Activated CD4-positive, alpha-beta memory T cell treated with anti-CD3 and anti-CD28 coated beads, Interleukin-2, amount 10 ng/mL, durations not matched to agents 7 days and 5 days (primary cell): ENCODE measurements around the gene UNC45A. TPM values are rescaled to one million over a fixed set of nuclear protein-coding genes. Genes with fewer than 3 reads are reported as not detected.
A peak's percentile ranks its signal among the peaks of the same experiment; 100 is the strongest.

Experiments used
- CTCF ChIA-PET: fragments of 350-600 bp; sonication (Branson Sonifier 250); formaldehyde crosslinking; loops from one replicate; lab custom pipeline; 2021; ENCODE audit warnings: antibody characterized with exemption, inconsistent platforms; lab: Charles Lee
- POLR2A ChIA-PET: fragments of 350-600 bp; sonication (Branson Sonifier 250); formaldehyde crosslinking; loops from one replicate; lab custom pipeline; 2021; ENCODE audit warnings: antibody characterized with exemption; lab: Charles Lee
- DNase-seq: peaks from one replicate; pipeline ENCODE4 v3.0.0-alpha.2; 2020
- H3K27ac Mint-ChIP-seq: one replicate; pipeline ENCODE4 v1.8.0; 2021; ENCODE audit warnings: mild to moderate bottlenecking, mixed read lengths
- H3K27me3 Mint-ChIP-seq: one replicate; pipeline ENCODE4 v1.8.0; 2021; ENCODE audit warnings: mixed read lengths
- H3K36me3 Mint-ChIP-seq: one replicate; pipeline ENCODE4 v1.8.0; 2021; ENCODE audit warnings: low read depth, mixed read lengths
- H3K4me1 Mint-ChIP-seq: one replicate; pipeline ENCODE4 v1.8.0; 2021; ENCODE audit warnings: mixed read lengths
- H3K4me3 Mint-ChIP-seq: one replicate; pipeline ENCODE4 v1.8.0; 2021; ENCODE audit warnings: mild to moderate bottlenecking, mixed read lengths
- H3K9me3 Mint-ChIP-seq: one replicate; pipeline ENCODE4 v1.8.0; 2021; ENCODE audit warnings: mixed read lengths
- total RNA-seq, 2 experiments: library from RNA; stranded (reverse); gene quantifications; one replicate each; pipeline ENCODE4 v1.2.3, GENCODE V29; 2021

UNC45A gene
- total RNA-seq, 2 experiments from 2014 or later, result 71.3 to 75.2 TPM

GRCh38 chr15:90960298-90961091 lies 25.4 kb downstream of the UNC45A start:
- Mint-ChIP-seq H3K36me3 (peaks cover 61% of the 10 kb centered on the region), H3K4me3 (no peak overlapping the region), H3K9me3 (no peaks in the 10 kb centered on the region), H3K27me3 (no peaks in the 10 kb centered on the region), H3K27ac (no peak overlapping the region), H3K4me1 (peaks cover 20% of the 10 kb centered on the region)
- ChIA-PET POLR2A (interaction anchor here (1.4 to 10.6 kb wide), 4 partner anchors 9 to 34 kb away, joined by 3 to 198 read pairs (median 44); partner anchors contain the start of genes HDDC3, PRC1 and UNC45A), CTCF (interaction anchor here (1.2 to 12.0 kb wide), 5 partner anchors 27 to 311 kb away, joined by 3 to 167 read pairs (median 4); partner anchors contain the start of genes HDDC3 and UNC45A)
- DNase-seq, result no peak

- Mint-ChIP-seq H3K9me3 (no peaks in the 10 kb centered on the region), H3K27ac (no peak overlapping the region), H3K27me3 (no peaks in the 10 kb centered on the region), H3K36me3 (peaks cover 73% of the 10 kb centered on the region), H3K4me1 (peaks cover 11% of the 10 kb centered on the region), H3K4me3 (no peak overlapping the region)
- no peak for DNase-seq
- ChIA-PET CTCF (interaction anchor here (1.2 to 12.0 kb wide), 2 partner anchors 29 to 310 kb away, joined by 4 to 167 read pairs; partner anchors contain the start of genes HDDC3 and UNC45A), POLR2A (interaction anchor here (10.1 to 10.6 kb wide), 2 partner anchors 19 to 28 kb away, joined by 83 to 198 read pairs; partner anchors contain the start of genes HDDC3 and UNC45A)
Measured at GRCh38 chr15:90962021-90962420, 26.9 kb downstream of the UNC45A start.

- Mint-ChIP-seq H3K4me1 (no peaks in the 10 kb centered on the region), H3K36me3 (peaks cover 87% of the 10 kb centered on the region), H3K9me3 (no peaks in the 10 kb centered on the region), H3K27ac (no peak overlapping the region), H3K27me3 (no peaks in the 10 kb centered on the region), H3K4me3 (no peak overlapping the region)
- no peak for DNase-seq
- ChIA-PET CTCF (interaction anchor here (0.6 to 1.7 kb wide), 3 partner anchors 9 to 151 kb away, joined by 3 to 16 read pairs (median 5); no protein-coding TSS in a partner anchor), POLR2A (interaction anchor here (1.3 to 4.5 kb wide), 3 partner anchors 12 to 20 kb away, joined by 4 to 19 read pairs (median 8); no protein-coding TSS in a partner anchor)
Measured at GRCh38 chr15:90966262-90966661, 31.2 kb downstream of the UNC45A start.

DNA sequence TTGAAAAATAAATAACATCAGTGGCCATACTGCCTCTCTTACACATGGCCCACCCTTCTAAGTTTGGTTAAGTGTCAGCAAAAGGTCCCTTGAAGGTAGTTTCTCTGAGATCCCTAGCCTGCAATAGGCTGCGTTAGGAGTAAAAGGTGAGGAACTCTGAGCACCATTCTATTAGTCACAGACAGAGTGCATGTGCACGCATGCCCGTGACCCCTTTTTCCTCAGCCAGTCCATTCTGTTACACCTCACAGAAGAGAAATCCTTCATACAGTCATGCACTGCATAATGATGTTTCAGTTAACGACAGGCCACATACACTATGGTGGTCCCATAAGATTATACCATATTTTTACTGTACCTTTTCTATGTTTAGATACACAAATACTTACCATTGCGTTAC lies 32.1 kb downstream of the UNC45A start:
- Mint-ChIP-seq H3K27ac (no peak overlapping the region), H3K4me1 (no peaks in the 10 kb centered on the region), H3K36me3 (peaks cover 78% of the 10 kb centered on the region), H3K27me3 (no peaks in the 10 kb centered on the region), H3K9me3 (no peaks in the 10 kb centered on the region), H3K4me3 (no peak overlapping the region)
- ChIA-PET CTCF (interaction anchor here (1.7 kb wide), 1 partner anchor 10 kb away, joined by 16 read pairs; no protein-coding TSS in a partner anchor), POLR2A (interaction anchor here (1.0 to 4.5 kb wide), 4 partner anchors 11 to 19 kb away, joined by 3 to 19 read pairs (median 6); no protein-coding TSS in a partner anchor)
- no peak for DNase-seq

DNA sequence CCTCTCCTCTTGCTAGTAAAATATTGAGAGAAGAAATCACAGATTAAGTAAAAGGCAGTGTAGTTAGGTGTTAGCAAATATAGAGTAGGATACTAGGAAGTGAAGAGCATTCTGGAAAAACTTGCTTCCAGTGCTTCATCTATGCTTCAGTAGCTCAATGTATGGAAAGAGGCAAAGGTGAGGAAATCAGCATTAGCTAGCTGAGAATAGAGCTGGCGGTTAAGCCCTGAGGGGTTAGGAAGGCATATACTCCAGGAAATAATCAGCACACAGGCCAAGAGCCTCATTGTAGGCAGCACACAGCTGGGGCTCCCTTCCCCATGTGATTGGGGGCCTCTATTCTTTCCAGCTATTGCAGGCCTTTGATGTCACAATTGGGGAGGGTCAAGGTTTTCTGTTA lies 33.3 kb downstream of the UNC45A start:
- CTCF ChIA-PET, result interaction anchor here (1.0 to 3.9 kb wide), 2 partner anchors 12 to 81 kb away, joined by 4 to 26 read pairs; no protein-coding TSS in a partner anchor
- DNase-seq, result no peak
- Mint-ChIP-seq H3K36me3 (peaks cover 77% of the 10 kb centered on the region), H3K4me3 (no peak overlapping the region), H3K4me1 (no peaks in the 10 kb centered on the region), H3K27ac (no peak overlapping the region), H3K9me3 (no peaks in the 10 kb centered on the region), H3K27me3 (no peaks in the 10 kb centered on the region)
- POLR2A ChIA-PET, result interaction anchor here (1.1 to 4.5 kb wide), 2 partner anchors 10 kb away, joined by 7 to 19 read pairs; no protein-coding TSS in a partner anchor

DNA sequence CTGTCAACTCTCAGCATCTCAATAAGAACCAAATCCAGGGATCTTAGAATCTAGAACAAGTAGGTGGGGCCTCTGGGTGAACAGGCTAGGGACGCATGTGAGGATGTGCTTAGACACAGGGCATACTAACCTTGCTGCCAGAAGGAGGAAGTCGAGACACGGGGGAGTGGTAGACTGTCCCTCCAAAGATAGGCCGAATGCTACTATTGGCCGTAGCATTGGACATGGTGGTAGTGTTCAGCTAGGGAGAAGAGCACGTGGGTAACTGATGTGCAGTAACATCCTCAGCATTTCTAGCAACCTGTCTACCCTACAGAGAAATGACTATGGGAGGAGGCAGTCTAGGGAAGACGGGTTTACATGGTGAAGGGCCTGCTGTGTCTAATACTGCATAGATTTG lies 35.2 kb downstream of the UNC45A start:
- H3K36me3 Mint-ChIP-seq, result peaks cover 81% of the 10 kb centered on the region
- H3K4me3 Mint-ChIP-seq, result no peak overlapping the region
- ChIA-PET POLR2A (interaction anchor here (1.1 to 4.5 kb wide), 6 partner anchors 8 to 16 kb away, joined by 3 to 19 read pairs (median 4); partner anchors contain the start of gene RCCD1), CTCF (interaction anchor here (3.9 kb wide), 1 partner anchor 14 kb away, joined by 26 read pairs; no protein-coding TSS in a partner anchor)
- DNase-seq, result no peak
- no peaks in the 10 kb centered on the region for H3K9me3 Mint-ChIP-seq
- no peaks in the 10 kb centered on the region for H3K4me1 Mint-ChIP-seq
- no peak overlapping the region for H3K27ac Mint-ChIP-seq
- H3K27me3 Mint-ChIP-seq, result no peaks in the 10 kb centered on the region

DNA sequence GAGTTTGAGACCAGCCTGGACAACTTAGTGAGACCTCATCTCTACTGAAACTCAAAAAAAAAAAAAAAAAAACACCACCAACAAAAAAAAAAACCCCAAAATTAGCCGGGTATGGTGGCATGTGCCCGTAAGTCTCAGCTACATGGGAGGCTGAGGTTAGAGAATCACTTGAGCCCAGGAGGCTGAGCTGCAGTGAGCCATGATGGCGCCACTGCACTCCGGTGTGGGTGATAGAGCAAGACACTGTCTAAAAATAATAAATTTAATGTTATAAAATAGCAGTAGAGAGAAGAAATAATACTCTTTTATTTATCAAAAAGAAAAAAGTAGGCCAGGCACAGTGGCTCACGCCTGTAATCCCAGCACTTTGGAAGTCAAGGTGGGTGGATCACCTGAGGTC lies 37.0 kb downstream of the UNC45A start:
- DNase-seq, result no peak
- H3K4me1 Mint-ChIP-seq, result no peaks in the 10 kb centered on the region
- no peaks in the 10 kb centered on the region for H3K27me3 Mint-ChIP-seq
- peaks cover 80% of the 10 kb centered on the region for H3K36me3 Mint-ChIP-seq
- no peak overlapping the region for H3K27ac Mint-ChIP-seq
- no peaks in the 10 kb centered on the region for H3K9me3 Mint-ChIP-seq
- ChIA-PET CTCF (interaction anchor here (0.7 to 1.2 kb wide), 2 partner anchors 37 to 61 kb away, joined by 4 read pairs; no protein-coding TSS in a partner anchor), POLR2A (no interaction called here)
- H3K4me3 Mint-ChIP-seq, result no peak overlapping the region

DNA sequence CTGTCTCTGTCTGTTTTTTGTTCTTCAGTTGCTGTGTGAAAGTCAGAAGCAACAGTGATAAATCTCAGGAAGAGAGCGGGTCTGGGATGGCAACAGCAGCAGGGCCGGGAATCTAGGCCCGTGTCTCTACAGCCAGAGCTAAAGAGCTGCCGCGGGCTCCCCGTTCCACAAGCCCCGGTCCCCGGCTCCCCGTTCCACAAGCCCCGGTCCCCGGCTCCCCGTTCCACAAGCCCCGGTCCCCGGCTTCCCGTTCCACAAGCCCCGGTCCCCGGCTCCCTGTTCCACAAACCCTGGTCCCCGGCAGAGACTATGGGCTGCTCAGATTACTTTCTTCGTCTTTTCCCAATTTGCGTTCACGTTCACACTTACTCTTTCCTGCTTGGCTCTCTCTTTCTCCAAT lies 39.1 kb downstream of the UNC45A start:
- no peaks in the 10 kb centered on the region for H3K9me3 Mint-ChIP-seq
- peaks cover 79% of the 10 kb centered on the region for H3K36me3 Mint-ChIP-seq
- DNase-seq, result no peak
- H3K4me3 Mint-ChIP-seq, result no peak overlapping the region
- no peak overlapping the region for H3K27ac Mint-ChIP-seq
- POLR2A ChIA-PET, result no interaction called here
- H3K4me1 Mint-ChIP-seq, result no peaks in the 10 kb centered on the region
- no peaks in the 10 kb centered on the region for H3K27me3 Mint-ChIP-seq
- CTCF ChIA-PET, result interaction anchor here (1.4 kb wide), 1 partner anchor 59 kb away, joined by 3 read pairs; no protein-coding TSS in a partner anchor

DNA sequence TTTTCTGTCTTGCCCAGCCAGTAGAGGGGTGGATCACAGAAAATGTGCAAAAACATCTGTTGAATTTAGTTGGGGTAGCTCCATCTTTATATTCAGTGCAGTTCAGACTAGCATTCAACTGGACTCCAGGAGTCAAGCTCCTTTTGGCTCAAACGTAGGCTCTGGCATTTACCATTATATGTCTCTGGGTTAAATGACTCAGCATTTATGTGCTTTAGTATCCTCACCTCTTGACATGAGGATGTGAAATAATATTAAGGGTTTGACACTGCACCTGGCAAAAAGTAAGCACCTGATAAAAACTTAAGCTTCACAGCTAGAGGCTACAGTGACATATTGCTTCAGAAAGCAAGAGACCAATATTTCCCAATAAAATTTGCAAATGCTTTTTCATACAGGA lies 44.5 kb downstream of the UNC45A start:
- peaks cover 92% of the 10 kb centered on the region for H3K36me3 Mint-ChIP-seq
- DNase-seq, result no peak
- H3K4me1 Mint-ChIP-seq, result peaks cover 27% of the 10 kb centered on the region
- ChIA-PET CTCF (interaction anchor here (1.3 to 2.1 kb wide), 3 partner anchors 8 to 25 kb away, joined by 3 to 6 read pairs (median 4); partner anchors contain the start of gene RCCD1), POLR2A (interaction anchor here (0.8 to 11.0 kb wide), 5 partner anchors 9 to 21 kb away, joined by 3 to 83 read pairs (median 4); partner anchors contain the start of gene RCCD1)
- no peaks in the 10 kb centered on the region for H3K9me3 Mint-ChIP-seq
- no peaks in the 10 kb centered on the region for H3K27me3 Mint-ChIP-seq
- no peak overlapping the region for H3K4me3 Mint-ChIP-seq
- H3K27ac Mint-ChIP-seq, result peak overlapping the region; percentile 35

DNA sequence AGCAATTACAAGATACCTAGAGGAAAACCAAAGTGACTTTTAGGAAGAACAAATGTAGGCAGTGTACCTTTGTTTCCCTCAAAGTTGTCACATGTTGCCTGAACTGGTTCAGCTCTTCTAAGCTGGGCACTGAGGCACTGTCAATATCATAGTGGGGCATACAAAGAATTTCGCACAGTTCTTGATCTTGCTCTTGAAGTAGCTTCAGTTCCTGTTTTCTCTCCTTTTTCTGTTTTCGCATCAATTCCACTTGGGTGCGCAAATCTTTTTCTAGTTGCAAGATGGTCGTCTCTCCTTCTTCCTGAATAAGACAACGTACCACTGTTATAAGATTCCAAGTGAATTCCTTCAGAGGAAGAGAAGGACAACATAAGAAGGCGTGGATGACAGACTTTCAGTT lies 46.6 kb downstream of the UNC45A start:
- no peak for DNase-seq
- Mint-ChIP-seq H3K4me1 (peaks cover 37% of the 10 kb centered on the region), H3K4me3 (no peak overlapping the region), H3K27me3 (no peaks in the 10 kb centered on the region), H3K36me3 (peaks cover 86% of the 10 kb centered on the region), H3K9me3 (no peaks in the 10 kb centered on the region), H3K27ac (peak overlapping the region; percentile 75)
- ChIA-PET CTCF (interaction anchor here (1.0 to 2.1 kb wide), 3 partner anchors 23 to 27 kb away, joined by 4 to 5 read pairs (median 4); partner anchors contain the start of gene RCCD1), POLR2A (interaction anchor here (0.9 to 11.0 kb wide), 5 partner anchors 11 to 50 kb away, joined by 3 to 83 read pairs (median 4); partner anchors contain the start of genes RCCD1 and UNC45A)

- no peak overlapping the region for H3K4me3 Mint-ChIP-seq
- CTCF ChIA-PET, result interaction anchor here (1.0 kb wide), 1 partner anchor 24 kb away, joined by 5 read pairs; no protein-coding TSS in a partner anchor
- H3K36me3 Mint-ChIP-seq, result peaks cover 84% of the 10 kb centered on the region
- no peak for DNase-seq
- peak overlapping the region; percentile 75 for H3K27ac Mint-ChIP-seq
- H3K9me3 Mint-ChIP-seq, result no peaks in the 10 kb centered on the region
- no peaks in the 10 kb centered on the region for H3K27me3 Mint-ChIP-seq
- POLR2A ChIA-PET, result interaction anchor here (1.4 to 11.0 kb wide), 4 partner anchors 11 to 51 kb away, joined by 3 to 83 read pairs (median 7); partner anchors contain the start of genes RCCD1 and UNC45A
- H3K4me1 Mint-ChIP-seq, result peaks cover 39% of the 10 kb centered on the region
Measured at GRCh38 chr15:90982135-90982534, 47.0 kb downstream of the UNC45A start.
